Fibroblast of skin of abdomen (primary cell): ENCODE measurements around the gene CUBN.
"Not testable (repeated sequence)": the region's sequence is repeated elsewhere in the genome, so short reads cannot be mapped to it uniquely, and the experiment has no call there.

Source experiments
- DNase-seq: peaks from one replicate; pipeline ENCODE4 v3.0.0-alpha.2; 2013

The CUBN gene

DNA sequence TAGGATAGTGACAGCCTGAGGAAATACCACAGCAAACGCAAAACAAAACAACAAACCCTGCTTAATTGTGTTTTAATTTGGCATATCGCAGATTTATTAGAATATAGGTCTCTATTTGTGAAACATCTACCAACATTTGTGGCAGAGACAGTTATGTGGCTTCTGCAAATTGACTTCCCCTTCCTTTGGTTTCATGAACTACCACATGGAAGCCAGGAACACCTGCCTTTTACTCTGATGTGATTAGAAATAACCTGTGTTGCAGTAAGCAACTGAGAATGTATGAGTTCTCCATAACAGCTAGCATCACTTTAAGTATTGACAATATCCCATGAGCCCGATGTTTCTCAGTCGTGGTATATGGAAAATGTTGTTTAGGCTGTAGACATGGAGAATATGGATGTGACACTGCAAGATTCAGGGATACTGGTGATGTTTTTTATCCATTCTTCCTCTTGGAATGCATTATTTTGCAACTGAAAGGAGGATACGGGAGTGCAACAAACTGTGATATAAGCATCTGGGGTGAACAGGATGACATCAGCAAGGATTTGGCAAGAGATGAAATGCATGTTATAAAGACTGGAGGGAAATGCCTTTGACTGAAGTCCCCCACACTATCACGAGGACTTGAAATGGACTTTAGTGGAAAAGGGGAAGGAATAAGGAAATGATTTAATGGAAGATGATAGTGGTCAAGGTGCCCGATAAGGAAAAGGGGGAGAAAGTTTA lies 95.9 kb downstream of the CUBN start:
- peak; percentile 56 for DNase-seq

DNA sequence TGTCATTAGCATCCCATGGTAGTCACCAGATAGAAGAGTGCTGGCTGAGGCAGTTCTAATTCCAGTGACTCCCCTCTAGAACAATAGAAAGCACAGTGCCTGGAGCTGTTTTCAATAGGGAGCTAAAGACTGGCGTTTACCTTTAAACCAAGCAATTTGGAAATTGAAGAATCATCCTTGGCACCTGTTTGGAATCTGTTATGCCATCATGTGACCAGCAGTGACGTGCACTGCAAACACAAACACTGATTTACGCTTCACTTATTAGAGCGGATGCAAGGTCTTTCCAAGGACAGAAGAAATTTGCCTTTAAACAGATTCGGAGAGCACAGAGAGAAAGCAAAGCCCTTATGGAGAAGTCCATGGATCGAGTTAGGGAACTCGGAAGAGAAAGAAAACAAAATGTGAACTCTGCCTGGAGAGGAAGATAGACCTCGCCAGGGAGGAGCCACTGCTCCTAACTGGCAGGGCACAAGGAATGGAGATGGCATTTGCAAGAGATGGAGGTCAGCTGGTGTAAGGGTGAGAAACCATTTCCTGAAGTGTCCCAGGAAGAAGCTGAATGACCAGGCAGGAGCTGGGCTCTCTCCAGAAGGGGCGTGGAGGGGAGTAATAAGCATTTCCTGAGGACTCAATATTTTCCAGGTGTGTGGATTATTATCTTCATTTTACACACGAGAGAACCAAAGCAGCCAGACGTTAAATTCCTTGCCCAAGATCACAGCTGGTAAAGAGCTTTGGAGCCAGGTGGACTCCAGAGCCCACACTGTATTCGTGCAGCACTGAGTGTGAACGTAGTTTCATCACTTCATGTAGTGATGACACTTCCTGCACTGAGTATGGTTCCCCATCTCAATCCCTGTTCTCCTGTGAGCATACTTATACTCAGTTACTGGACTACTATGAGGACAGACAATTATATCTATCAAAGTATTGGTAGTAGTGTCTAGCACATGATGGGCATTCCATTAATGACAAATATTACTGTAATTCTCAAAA lies 97.7 kb downstream of the CUBN start:
- no peak for DNase-seq

DNA sequence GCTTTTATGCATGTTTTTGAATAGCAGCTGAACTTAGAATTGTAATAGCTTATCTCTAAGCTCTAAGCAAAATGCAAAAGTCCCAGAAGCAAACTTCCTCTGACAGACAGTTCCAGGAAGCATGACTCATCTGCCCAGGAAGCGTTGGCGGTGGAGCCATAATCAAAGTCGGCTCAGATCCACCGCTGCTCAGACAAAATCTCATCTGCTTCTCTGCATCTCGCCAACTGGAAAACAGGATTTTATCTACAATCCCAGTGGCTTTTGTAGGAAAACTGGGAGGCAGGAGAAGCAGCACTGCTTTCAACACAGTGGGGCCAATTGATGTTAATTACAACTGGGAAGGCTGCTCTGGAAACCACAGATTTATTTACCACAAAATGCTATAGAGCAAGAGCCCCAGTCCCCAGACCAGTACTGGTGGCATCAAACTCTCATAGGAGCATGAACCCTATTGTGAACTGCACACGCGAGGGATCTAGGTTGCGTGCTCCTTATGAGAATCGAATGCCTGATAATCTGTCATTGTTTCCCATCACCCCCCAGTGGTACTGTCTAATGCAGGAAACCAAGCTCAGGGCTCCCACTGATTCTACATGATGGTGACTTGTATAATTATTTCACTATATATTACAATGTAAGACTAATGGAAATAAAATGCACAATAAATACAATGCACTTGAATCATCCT lies 99.9 kb downstream of the CUBN start:
- peak; percentile 84 for DNase-seq

DNA sequence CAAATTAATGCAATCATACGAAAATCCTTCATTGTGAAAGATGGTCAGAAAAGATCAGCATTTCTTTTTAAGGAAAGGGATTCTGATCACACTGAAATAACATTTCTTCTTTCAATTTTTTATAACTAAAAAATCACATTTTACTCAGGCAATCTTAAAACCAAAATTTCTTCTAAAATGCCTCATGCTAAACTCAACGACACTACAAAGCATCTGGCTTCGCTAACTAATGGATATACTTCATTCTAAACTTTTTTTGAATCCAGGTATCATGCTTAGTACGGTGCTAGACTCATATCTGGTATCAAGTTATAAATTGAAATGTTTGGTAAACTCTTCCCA lies 100.4 kb downstream of the CUBN start:
- no peak for DNase-seq

DNA sequence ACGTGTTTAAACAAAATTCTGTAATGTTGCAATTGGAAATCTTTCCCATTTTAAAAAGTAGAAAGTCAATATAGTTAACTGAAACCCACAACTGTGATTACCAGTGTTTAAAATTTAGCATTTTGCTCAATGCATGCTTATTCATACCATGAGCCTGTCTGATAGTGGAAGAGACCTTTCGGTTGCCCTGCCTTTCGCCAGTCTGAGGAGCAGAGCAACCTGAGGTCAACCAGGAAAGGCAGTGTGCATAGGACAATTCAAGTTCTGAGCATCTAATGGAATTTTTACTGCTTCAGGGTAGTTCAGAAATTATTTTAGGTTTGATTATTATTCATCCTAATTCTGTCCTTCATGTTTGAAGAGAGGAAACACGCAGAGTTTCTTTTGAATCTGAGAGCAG lies 100.8 kb downstream of the CUBN start:
- no peak for DNase-seq

DNA sequence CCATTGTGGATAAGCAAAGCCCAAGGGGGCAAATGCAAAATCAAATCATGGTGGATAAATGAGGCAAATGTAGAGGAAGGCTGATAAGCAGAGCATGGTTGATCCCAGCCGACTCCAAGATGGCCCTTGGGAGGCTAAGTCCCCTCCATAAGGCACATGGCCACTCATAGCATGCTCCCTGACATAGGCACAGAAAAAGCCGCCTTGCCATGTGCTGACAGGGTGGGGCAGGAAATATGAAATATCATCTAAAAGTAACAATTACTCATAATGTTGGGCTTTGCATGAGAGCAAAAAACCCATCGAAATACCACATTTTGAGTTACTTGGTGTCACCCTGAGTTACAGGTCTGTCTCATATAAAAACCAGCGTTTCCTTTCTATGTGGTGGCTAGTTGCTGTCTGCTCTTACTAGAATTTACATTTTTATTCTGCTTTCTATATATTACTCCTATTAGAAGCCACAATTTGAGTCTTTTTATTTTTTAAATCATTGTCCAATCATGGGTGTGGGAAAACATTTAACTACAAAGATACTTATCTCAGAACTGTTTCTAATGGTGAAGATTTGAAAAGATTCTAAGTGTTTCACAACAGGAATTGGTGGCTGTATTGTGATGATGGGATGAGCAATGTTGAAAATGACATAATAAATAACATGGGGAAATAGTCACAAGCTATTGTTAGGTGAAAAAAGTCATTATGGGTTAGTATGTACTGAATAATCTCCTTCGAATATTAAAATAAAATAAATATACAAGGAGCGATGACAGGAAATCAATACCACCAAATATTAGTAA lies 102.7 kb downstream of the CUBN start:
- DNase-seq, result peak; percentile 63

DNA sequence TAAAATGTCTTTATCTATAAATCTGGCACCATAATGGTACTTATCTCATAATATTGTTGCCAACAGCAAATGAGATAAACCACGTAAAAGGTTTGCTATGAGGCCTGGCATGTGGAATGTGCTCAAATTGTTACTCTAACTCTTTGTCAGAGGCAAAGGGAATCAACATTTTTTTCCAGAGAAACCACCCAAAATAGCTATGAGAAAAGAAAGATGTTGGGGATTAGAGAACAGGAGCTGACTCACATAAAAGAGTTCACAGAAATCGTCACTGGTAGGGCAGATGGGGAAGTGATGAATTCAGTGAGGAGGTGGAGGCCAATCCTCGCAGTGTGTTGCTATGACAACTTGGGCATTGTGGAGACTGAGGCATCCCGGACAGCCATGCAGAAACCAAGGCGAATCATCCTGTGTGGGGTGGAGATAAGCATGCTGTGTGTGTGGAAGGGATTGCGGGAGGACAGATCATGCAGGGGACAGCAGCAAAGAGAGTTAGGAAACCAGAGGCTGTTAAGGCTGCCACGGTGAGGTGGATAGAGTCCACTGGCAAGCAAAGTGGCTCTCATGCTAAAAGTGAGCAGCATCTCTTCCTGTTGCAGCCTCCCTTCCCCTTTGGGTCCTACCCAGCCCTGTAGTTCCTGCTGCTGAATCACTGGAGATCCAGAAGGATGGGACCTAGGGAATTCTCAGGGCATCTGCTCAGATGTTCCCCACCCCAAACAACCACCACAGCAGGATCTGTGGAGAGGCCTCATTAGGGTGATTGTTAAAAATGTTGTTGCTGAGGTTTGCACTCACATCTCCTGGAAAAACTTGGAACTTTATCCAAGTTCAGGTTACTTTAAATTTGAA lies 103.9 kb downstream of the CUBN start:
- DNase-seq, result peak; percentile 99

DNA sequence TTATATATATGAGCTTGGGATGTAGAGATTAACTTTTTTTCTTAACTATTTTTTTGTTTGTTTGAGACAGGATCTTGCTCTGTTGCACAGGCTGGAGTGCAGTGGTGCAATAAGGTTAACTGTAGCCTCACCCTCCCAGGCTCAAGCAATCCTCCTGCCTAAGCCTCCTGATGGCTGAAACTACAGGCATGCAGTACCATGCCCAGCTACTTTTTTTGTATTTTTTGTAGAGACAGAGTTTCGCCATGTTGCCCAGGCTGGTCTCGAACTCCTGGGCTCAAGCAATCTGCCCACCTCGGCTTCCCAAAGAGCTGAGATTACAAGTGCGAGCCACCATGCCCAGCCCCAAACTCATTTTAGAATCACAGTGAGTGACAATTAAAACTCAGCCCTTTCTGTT lies 105.2 kb downstream of the CUBN start:
- DNase-seq, result no peak

DNA sequence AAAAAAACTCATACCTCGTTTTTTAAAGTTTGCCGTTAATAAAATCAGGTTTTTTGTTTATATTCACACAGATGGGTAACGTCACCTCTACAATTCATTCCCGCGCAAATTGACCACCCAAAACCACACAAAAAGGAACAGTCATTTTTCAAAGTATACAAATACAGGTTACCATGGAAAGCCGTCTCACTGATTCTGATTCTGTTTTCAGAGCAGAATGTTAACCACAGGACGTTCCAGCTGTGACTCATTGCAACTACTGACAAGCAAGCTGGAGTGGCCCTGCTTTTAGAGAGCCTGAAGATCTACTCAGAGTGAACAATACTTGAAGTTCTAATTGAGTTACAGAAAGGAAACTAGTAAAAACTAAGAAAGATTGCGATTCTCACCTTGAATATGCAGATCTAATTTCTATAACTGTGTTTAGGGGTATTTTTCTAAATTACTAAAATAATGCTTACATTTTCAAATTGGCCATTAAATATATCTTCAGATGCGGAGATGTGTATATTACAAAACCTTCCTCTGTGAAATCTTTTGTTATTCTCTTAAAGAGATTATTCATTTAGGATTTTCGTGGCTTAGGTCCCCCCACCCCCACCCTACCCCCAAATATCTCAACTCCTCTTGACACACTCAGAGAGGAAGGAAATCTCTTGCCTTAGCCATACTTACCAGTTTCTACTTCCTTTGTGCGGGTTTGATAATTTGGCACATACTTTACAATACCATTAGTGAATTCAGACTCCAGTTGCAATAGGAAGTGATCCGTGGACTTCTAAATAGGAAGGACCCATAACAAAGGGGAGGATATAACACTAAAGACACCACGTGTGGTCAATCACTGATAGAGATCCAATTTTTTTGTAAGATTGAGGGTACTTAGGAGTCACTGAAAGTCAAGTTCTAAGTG lies 106.0 kb downstream of the CUBN start:
- DNase-seq, result peak; percentile 98

DNA sequence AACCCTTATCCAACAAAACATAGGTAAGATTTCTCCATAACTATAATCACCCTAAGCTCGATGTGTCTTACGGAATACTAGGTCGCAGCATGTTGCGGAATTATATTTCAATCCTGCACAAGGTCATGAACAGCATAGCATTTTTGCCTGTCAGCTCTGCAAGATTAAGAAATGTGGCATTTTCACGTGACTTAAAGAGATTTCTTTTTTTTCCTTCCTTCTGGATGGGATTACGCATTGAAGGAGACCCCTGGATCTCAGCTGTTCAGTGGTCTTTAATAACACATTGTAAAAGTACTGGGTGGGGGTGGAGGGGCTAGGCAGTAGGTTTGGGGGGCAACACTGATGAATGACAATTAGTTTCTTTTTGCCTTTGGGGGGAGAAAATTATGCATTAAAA lies 106.7 kb downstream of the CUBN start:
- DNase-seq, result peak; percentile 66

DNA sequence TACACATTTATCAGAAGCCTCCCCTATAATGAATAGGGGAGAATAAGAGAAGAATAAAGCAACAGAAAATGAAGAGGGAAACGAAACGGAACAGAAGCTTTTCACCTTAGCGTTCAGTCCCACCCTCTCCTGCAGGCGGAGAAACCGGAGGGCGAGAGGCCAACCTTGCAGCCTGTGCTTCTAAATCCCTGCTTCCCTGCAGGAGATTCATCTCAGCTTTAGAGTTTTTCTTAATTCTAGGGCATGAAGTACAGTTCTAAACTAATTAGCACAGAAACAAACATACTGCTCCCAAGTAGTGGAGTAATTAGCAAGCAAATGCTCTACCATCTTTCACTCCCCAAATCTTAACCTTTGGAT lies 107.2 kb downstream of the CUBN start:
- no peak for DNase-seq

DNA sequence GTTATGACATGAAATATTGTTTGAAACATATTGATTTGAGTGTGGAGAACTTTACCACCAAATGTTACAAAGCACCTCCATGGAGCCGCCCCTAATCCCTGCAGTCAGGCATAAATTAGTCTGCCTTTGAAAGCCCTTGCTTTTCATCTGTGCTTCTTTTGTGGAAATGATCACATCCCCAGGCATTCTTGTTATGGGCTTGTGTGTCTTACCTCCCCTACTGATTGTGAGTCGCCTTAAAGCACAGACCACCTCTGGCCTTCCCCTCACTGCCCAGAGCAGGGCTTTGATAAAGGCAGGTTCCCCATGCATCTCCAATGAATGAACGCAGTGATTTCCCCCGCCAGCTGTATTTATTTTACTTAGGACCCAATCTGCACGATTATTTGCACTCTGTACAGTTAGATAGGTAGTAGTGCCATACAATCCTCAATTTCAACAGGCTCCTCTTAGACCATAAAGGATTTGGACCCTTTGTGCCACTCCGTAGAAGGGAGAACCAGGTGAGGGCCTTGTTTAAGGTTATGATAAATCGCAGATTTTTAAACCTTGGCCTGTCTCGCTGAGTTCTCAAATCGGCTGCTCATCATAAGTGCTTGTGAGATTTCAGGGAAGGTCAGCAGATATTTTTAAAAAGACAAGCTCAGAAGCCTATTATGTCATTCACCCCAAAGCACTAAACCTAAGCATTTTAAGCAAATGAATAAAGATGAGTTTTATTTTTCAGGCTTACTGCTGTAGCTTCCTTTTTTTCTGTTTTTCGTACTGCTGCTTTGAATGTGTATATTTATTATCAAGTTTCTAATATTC lies 107.8 kb downstream of the CUBN start:
- DNase-seq, result no peak

DNA sequence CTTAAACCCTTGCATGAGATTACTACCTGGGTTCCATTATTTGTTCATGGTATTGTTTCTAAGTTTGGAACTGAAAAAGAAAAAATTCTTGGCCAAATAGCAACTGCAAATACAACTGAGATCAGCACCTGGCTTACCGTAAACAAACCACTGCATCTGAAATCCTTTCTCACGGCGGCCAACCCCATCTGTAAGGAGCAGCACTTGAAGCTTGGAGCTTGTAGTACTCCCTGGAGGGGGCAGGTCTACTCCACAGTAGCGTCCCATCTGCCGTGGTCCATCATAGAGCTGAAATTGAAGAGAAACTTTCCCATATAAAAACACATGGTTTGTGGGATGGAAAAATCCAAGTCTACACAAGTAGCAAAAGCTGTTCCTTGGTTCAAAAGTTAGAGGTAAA lies 109.9 kb downstream of the CUBN start:
- DNase-seq, result no peak

DNA sequence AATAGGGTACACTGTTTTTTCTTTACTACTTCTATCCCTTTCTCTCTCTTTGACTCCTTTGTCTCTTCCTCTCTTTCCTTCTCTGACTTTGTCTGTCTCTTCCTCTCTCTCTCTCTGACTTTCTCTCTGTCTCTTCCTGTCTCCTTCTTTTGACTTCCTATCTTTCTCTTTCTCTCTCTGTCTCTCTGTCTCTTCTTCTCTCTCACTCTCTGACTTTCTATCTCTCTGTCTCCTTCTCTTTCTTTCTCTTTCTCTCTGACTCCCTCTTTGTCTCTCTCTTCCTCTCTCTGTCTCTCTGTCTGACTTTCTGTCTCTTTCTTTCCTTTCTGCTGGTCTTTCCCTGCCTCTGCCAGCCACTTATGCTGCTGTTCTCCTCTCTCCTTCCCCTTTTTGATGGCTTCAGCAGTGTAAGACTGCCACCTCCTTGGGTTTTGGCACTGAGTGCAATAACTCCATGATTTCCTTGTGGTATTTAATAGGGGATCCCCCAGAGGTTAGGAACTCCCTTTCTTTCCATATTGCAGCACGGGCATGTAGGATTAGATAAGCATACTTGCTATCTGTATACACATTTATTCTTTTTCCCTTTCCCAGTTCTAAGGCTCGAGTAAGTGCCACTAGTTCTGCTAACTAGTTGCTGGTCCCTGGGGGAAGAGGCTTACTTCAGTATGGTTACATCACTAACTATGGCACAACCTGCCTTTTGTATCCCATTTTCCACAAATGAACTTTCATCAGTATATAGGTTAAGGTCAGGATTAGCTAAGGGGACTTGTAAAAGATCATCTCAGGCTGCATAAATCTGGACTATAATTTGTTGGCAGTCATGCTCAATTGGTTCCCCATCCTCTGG lies 116.3 kb downstream of the CUBN start:
- not testable (repeated sequence) for DNase-seq

DNA sequence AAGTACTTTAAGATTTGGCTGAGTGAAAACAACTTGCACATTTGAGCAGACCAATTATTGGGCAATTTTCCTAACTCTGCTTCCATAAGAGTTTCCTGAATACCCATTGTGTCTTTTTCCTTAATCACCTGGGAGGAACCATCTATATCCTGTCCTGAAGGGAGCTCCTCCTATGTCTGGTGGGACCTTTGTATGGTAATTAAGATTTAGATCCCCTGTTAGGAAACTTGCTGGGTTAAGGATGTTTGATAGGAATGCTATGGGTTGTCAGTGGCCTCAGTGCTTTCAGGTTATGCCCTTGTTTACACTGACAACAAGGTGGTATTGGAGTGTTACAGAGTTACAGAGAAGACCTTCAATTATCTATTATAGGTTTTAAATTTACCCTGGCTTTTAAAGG lies 116.9 kb downstream of the CUBN start:
- not testable (repeated sequence) for DNase-seq

DNA sequence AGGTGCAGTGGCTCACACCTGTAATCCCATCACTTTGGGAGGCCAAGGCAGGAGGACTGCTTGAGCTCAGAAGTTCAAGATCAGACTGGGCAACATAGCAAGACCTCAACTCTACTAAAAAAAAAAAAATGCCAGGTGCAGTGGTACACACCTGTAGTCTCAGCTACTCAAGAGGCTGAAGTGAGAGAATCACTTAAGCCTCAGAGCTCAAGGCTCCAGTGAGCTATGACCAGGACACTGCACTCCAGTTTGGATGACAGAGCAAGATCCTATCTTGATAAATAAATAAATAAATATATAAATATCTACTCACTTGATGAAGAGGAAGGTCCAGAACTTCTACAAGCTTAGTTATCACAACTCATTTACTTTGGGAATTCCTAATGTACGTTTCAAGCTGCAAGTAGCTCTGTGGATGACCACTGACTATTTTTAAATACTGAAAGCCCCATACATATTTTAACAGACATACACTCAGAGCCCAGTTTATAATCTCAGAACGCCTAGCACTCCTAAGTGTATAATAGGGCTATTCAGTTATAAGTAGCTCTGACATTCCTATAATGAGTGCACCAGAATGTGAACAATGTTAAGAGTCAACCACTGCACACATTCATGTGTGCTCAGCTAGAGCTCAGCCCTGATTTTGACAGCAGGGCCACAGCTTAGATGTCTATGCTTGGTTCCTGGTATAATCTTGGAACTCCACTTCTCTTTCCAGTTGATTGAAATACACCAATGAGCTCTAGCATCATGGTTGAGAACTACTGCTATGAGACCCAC lies 119.1 kb downstream of the CUBN start:
- peak; percentile 33 for DNase-seq

DNA sequence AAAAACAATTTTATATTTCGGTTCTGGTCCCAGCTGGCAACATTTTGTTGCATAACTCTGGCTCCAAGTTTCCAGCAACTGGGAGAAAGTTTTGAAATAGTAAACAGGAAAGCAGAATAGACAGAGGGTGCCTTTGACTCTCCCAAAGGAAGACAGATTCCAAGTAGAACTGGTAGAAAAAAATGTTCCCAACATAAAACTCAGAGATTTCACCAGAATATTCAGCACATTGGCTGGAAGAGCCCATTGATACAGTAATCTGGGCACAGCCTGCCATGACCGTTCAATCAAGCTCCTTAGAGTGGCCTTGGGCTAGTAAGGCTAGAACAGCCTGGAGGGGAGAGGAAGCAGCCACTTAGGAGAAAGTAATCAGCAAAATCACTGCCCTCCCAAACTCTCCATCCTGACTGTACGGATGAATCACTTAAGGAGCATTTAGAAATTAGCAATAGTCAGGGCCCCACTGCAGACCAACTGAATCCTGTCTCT lies 120.4 kb downstream of the CUBN start:
- DNase-seq, result peak; percentile 80

DNA sequence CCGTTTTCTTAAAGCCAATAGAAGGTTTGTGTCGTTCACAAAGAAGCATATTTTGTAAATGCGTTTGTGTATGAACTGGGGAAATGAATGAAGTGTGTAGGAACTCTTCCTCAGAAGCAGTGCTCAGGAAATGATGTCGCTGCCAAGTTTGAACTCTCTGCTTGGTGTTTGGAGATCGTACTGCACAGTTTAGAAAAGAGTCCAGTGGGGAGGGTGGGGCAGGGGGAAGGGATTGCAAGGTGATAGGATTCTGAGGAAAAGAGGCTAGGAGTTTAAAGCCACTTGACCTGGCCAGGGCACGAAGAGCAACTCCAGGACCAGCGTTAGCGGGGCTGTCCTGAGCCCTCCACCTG lies 122.2 kb downstream of the CUBN start:
- DNase-seq, result no peak
